Measurements from ENCODE around the gene DOCK7. TPM values are rescaled to one million over a fixed set of nuclear protein-coding genes. Genes with fewer than 3 reads are reported as not detected.

DOCK7 gene
- total RNA-seq, 2 donors from 2014 or later = 7.8 to 8.8 TPM

DNA sequence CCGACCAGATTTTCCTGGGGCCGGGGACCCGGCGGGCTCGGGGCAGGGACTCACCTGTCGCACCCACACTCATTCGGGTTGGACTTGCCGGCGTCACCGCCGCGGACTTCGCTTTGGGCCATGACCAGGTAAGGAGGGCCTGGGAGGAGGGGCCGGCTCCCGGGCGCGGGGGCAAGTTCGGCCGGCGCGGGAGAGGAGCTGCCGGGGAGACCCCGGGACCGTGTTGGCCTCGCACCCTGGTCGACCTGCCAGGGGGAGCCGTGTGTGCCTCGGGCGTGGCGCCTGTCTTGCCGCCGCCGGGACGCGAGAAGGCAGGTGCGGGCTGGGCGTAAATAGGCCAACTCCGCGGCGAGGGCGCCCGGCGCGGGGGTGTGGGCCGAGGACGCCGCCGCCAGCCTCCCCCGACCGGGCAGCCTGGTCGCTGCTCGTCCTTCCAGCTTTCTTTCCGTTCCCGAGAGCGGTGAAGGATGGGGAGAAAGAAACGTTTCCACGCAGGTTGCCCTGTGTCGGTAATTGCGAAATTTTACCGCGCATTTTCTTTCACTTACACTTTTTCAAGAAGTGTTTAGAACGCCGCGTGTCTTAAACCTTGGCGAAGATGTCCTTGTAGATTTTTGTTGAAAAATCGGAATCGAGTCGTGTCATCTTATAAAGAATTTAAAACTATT, 250.8 kb downstream of the DOCK7 start:
- Mint-ChIP-seq H3K27ac (peak overlapping the region; percentile 96), H3K36me3 (ENCODE audit: low read depth) (peaks cover 2% of the 10 kb centered on the region), H3K4me3 (peak overlapping the region; percentile 93), H3K4me1 (peaks cover 22% of the 10 kb centered on the region), H3K27me3 (no peaks in the 10 kb centered on the region)
- ATAC-seq (no peak), DNase-seq (peak; percentile 32 to 40 (median 39))
- no peaks in the 10 kb centered on the region for H3K9me3 ChIP-seq (ENCODE audit: control insufficient read depth, low read length, poor library complexity, severe bottlenecking)

GRCh38 chr1:62436466-62437272, 251.5 kb downstream of the DOCK7 start, which contains the start of gene USP1:
USP1 (plus strand) TSS chr1:62437049; CDS start chr1:62439868, 2,819 bp downstream.
- Mint-ChIP-seq H3K4me3 (peak within 1 kb of the TSS; percentile 93), H3K27me3 (no peaks in the 10 kb centered on the region), H3K27ac (peak within 1 kb of the TSS; percentile 96), H3K36me3 (ENCODE audit: low read depth) (peaks cover under 1% of the 10 kb centered on the region), H3K4me1 (peaks cover 20% of the 10 kb centered on the region)
- DNase-seq (peak; percentile 89 to 97 (median 94)), ATAC-seq (peak; percentile 87)
- H3K9me3 ChIP-seq (ENCODE audit: control insufficient read depth, low read length, poor library complexity, severe bottlenecking) = no peaks in the 10 kb centered on the region

DNA sequence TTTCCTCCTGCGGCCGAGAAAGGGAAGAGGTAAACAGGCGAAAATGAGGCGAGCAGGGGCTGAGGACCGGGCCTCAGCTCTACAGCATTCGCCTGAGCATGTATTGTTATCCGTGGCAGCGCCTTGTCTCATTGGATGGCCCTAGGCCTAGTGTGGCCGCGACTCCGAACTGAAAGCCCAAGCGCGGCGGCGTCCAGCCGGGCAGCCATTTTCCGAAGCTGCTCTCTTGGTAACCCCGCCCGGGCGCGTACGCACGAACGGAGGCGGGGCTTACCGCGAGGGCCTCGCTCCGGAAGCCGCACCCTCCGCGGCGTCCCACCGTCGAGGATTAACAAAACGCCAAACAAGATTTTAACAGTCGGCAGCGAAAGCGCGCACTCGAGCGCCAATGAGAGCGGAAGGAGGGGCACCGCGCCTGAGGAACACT, 252.1 kb downstream of the DOCK7 start:
- H3K27ac Mint-ChIP-seq = peak overlapping the region; percentile 96
- ATAC-seq (no peak), DNase-seq (peak; percentile 92 to 96 (median 93))
- H3K36me3 Mint-ChIP-seq (ENCODE audit: low read depth) = no peaks in the 10 kb centered on the region
- H3K9me3 ChIP-seq (ENCODE audit: control insufficient read depth, low read length, poor library complexity, severe bottlenecking) = no peaks in the 10 kb centered on the region
- H3K27me3 Mint-ChIP-seq = peaks cover 6% of the 10 kb centered on the region
- peak overlapping the region; percentile 93 for H3K4me3 Mint-ChIP-seq
- peaks cover 17% of the 10 kb centered on the region for H3K4me1 Mint-ChIP-seq

- Mint-ChIP-seq H3K4me3 (peak overlapping the region; percentile 93), H3K27ac (peak overlapping the region; percentile 96), H3K36me3 (ENCODE audit: low read depth) (no peaks in the 10 kb centered on the region), H3K4me1 (peaks cover 13% of the 10 kb centered on the region), H3K27me3 (peaks cover 7% of the 10 kb centered on the region)
- no peaks in the 10 kb centered on the region for H3K9me3 ChIP-seq (ENCODE audit: control insufficient read depth, low read length, poor library complexity, severe bottlenecking)
- no peak for ATAC-seq
- DNase-seq = no peak
Observed at GRCh38 chr1:62435231-62436038, 252.8 kb downstream of the DOCK7 start.

DNA sequence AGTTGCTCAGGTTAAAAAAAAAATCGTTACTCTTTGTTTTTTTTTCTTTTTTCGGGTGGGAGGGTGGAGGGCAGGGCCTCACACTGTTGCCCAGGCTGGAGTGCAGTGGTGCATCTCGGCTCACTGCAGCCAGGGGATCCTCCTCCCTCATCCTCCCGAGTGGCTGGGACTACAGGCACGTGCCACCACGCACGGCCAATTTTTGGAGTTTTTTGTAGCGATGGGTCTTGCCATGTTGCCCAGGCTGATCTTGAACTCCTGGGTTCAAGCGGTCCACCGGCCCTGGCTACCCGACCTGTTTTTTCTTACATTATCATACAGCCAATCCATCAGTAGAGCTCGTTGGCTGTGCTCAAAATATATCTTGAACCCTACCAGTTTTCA, 253.6 kb downstream of the DOCK7 start:
- DNase-seq (no peak), ATAC-seq (no peak)
- Mint-ChIP-seq H3K36me3 (ENCODE audit: low read depth) (no peaks in the 10 kb centered on the region), H3K4me3 (no peak overlapping the region), H3K27me3 (peaks cover 7% of the 10 kb centered on the region), H3K27ac (no peak overlapping the region), H3K4me1 (peaks cover 10% of the 10 kb centered on the region)
- H3K9me3 ChIP-seq (ENCODE audit: control insufficient read depth, low read length, poor library complexity, severe bottlenecking) = no peaks in the 10 kb centered on the region

DNA sequence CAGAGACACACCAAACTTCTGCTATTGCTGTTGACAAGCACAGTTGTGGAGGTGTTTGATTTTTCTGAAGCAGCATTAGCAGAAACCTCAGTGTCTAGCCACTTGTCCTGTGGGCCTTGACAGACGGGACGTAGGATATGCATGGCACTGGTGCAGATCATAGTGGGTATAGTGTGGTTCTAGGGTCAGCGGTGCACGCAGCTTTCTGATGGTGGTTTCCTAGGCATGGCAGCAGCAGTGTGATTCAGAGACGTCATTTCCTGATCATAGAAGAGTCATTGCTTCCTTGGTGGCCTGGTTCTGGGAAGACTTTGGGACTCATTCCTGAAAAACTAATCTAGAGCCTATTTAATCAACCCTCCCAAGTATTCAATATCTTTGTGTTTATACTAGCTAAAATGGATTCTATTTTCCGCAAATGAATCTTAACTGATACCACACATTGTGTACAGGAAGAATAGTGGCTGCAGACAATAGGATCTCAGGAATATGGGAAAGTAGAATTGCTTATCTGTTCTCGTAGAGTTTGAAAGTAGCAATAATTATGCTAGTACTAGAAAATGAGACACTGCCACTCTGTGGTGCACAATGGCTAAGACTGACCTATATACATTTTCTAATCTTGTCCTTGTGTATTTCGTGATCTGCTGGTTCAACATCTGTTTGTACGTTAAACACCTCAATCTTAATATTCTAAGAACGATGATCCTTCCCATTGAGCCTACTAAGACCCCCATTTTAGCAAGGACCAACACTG, 254.1 kb downstream of the DOCK7 start:
- Mint-ChIP-seq H3K4me3 (no peak overlapping the region), H3K27ac (no peak overlapping the region), H3K4me1 (peaks cover 10% of the 10 kb centered on the region), H3K27me3 (peaks cover 7% of the 10 kb centered on the region), H3K36me3 (ENCODE audit: low read depth) (no peaks in the 10 kb centered on the region)
- DNase-seq (no peak), ATAC-seq (no peak)
- H3K9me3 ChIP-seq (ENCODE audit: control insufficient read depth, low read length, poor library complexity, severe bottlenecking) = no peaks in the 10 kb centered on the region

- ATAC-seq = no peak
- no peak for DNase-seq
- H3K36me3 Mint-ChIP-seq (ENCODE audit: low read depth) = no peaks in the 10 kb centered on the region
- H3K9me3 ChIP-seq (ENCODE audit: control insufficient read depth, low read length, poor library complexity, severe bottlenecking) = no peaks in the 10 kb centered on the region
- H3K27ac Mint-ChIP-seq = no peak overlapping the region
- no peak overlapping the region for H3K4me3 Mint-ChIP-seq
- H3K4me1 Mint-ChIP-seq = no peaks in the 10 kb centered on the region
- peaks cover 7% of the 10 kb centered on the region for H3K27me3 Mint-ChIP-seq
Observed at GRCh38 chr1:62429581-62429980, 258.6 kb downstream of the DOCK7 start.

- Mint-ChIP-seq H3K27me3 (peaks cover 7% of the 10 kb centered on the region), H3K27ac (no peak overlapping the region), H3K4me3 (no peak overlapping the region), H3K36me3 (ENCODE audit: low read depth) (no peaks in the 10 kb centered on the region), H3K4me1 (no peaks in the 10 kb centered on the region)
- no peaks in the 10 kb centered on the region for H3K9me3 ChIP-seq (ENCODE audit: control insufficient read depth, low read length, poor library complexity, severe bottlenecking)
- no peak for DNase-seq
- ATAC-seq = no peak
Observed at GRCh38 chr1:62428351-62428750, 259.8 kb downstream of the DOCK7 start.

DNA sequence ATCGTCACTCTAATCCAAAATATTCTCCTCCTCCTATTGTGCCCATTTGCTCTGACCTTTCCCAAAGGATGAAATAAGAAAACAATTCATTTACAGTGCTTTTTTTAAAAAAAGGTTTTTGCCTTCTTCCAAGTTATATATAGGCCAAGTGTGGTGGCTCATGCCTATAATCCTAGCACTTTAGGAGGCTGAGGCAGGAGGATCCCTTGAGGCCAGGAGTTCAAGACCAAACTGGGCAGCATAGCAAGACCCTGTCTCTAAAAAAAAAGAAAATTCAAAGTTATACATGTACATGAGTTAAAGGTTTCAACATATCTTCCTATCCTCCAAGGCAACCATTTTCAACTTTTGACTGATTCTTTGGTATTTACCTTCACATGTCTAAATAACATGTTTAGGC, 261.4 kb downstream of the DOCK7 start:
- Mint-ChIP-seq H3K27me3 (peaks cover 7% of the 10 kb centered on the region), H3K27ac (no peak overlapping the region), H3K4me1 (no peaks in the 10 kb centered on the region), H3K36me3 (ENCODE audit: low read depth) (no peaks in the 10 kb centered on the region), H3K4me3 (no peak overlapping the region)
- no peak for DNase-seq
- ATAC-seq = no peak
- no peaks in the 10 kb centered on the region for H3K9me3 ChIP-seq (ENCODE audit: control insufficient read depth, low read length, poor library complexity, severe bottlenecking)

GRCh38 chr1:62426237-62426636, 261.9 kb downstream of the DOCK7 start:
- Mint-ChIP-seq H3K4me3 (no peak overlapping the region), H3K27me3 (peaks cover 3% of the 10 kb centered on the region), H3K27ac (no peak overlapping the region), H3K36me3 (ENCODE audit: low read depth) (no peaks in the 10 kb centered on the region), H3K4me1 (no peaks in the 10 kb centered on the region)
- no peaks in the 10 kb centered on the region for H3K9me3 ChIP-seq (ENCODE audit: control insufficient read depth, low read length, poor library complexity, severe bottlenecking)
- DNase-seq = no peak
- no peak for ATAC-seq

- no peaks in the 10 kb centered on the region for H3K4me1 Mint-ChIP-seq
- peaks cover under 1% of the 10 kb centered on the region for H3K27me3 Mint-ChIP-seq
- no peaks in the 10 kb centered on the region for H3K36me3 Mint-ChIP-seq (ENCODE audit: low read depth)
- no peak overlapping the region for H3K27ac Mint-ChIP-seq
- H3K9me3 ChIP-seq (ENCODE audit: control insufficient read depth, low read length, poor library complexity, severe bottlenecking) = no peaks in the 10 kb centered on the region
- no peak for ATAC-seq
- no peak overlapping the region for H3K4me3 Mint-ChIP-seq
- no peak for DNase-seq
Observed at GRCh38 chr1:62425041-62425440, 263.1 kb downstream of the DOCK7 start.

DNA sequence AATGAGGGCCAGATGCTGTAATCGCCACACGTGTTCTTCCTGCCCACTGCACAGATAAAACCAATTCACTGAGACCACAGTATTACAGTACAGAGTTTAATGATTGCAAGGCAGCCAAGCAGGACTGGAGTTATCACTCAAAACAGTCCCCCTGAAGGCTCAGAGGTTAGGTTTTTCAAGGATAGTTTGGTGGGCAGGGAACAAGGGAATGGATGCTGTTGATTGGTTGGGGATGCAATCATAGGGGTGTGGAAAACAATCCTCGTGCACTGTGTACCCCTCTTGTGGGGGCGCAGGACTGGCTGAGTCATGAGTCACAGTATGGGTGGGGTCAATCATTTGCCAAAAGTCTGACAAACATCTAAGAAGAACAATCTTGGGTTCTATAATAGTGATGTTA, 263.8 kb downstream of the DOCK7 start:
- H3K4me1 Mint-ChIP-seq = no peaks in the 10 kb centered on the region
- ATAC-seq (no peak), DNase-seq (no peak)
- no peak overlapping the region for H3K27ac Mint-ChIP-seq
- no peaks in the 10 kb centered on the region for H3K36me3 Mint-ChIP-seq (ENCODE audit: low read depth)
- no peak overlapping the region for H3K4me3 Mint-ChIP-seq
- H3K9me3 ChIP-seq (ENCODE audit: control insufficient read depth, low read length, poor library complexity, severe bottlenecking) = no peaks in the 10 kb centered on the region
- H3K27me3 Mint-ChIP-seq = peaks cover 5% of the 10 kb centered on the region
